Naive thymus-derived CD8-positive, alpha-beta T cell (primary cell): ENCODE measurements around the gene SETD5. TPM values are rescaled to one million over a fixed set of nuclear protein-coding genes. Genes with fewer than 3 reads are reported as not detected.

Experiments used
- ATAC-seq, 2 donors: fragments of 150-1000 bp; cut with Tn5 transposase in 1 of 2; sonication (Bioruptor Pico), chemical (Tn5 transposase) in 1 of 2; 1 replicate in 1 of 2; 2 replicates in 1 of 2; pipeline ENCODE4 v1.10.0; 2021; ENCODE audit warnings: mild to moderate bottlenecking in 2 of 2, moderate library complexity in 2 of 2
- POLR2A ChIA-PET: fragments of 350-600 bp; sonication (Branson Sonifier 250); formaldehyde crosslinking; loops from one replicate; lab custom pipeline; 2021; ENCODE audit warnings: antibody characterized with exemption; lab: Charles Lee
- DNase-seq, 10 donors: peaks; one replicate each; pipeline versions ENCODE4 v3.0.0 to v3.0.0-alpha.2; 2020 to 2022
- H3K27ac Mint-ChIP-seq, 10 donors: one replicate each; pipeline ENCODE4 v1.8.0; 2020 to 2022; ENCODE audit warnings: mild to moderate bottlenecking in 10 of 10, mixed read lengths in 10 of 10, moderate library complexity in 4 of 10, inconsistent platforms in 1 of 10
- H3K27me3 Mint-ChIP-seq, 5 donors: one replicate each; pipeline ENCODE4 v1.8.0; 2021 to 2022; ENCODE audit warnings: mixed read lengths in 5 of 5
- H3K36me3 Mint-ChIP-seq, 3 donors: one replicate each; pipeline ENCODE4 v1.8.0; 2020 to 2022; ENCODE audit warnings: mixed read lengths in 3 of 3, mild to moderate bottlenecking in 2 of 3, inconsistent platforms in 1 of 3
- H3K4me1 Mint-ChIP-seq, 4 donors: one replicate each; pipeline ENCODE4 v1.8.0; 2021 to 2022; ENCODE audit warnings: mixed read lengths in 4 of 4
- H3K4me3 Mint-ChIP-seq, 10 donors: one replicate each; pipeline ENCODE4 v1.8.0; 2020 to 2022; ENCODE audit warnings: mild to moderate bottlenecking in 10 of 10, mixed read lengths in 10 of 10, moderate library complexity in 6 of 10, inconsistent platforms in 1 of 10
- H3K9me3 Mint-ChIP-seq, 9 donors: one replicate each; pipeline ENCODE4 v1.8.0; 2020 to 2022; ENCODE audit warnings: mixed read lengths in 9 of 9, mild to moderate bottlenecking in 3 of 9, inconsistent platforms in 1 of 9, moderate library complexity in 1 of 9
- polyA plus RNA-seq, 3 donors: library from polyadenylated mRNA; unstranded; fragments of 300-500 nt; fragmentation: Illumina TruSeq; gene quantifications; one replicate each; pipeline ENCODE4 v1.2.3, GENCODE V29; 2021
- total RNA-seq, 8 experiments: library from RNA in 2 of 8; stranded (reverse) in 2 of 8; gene quantifications; one replicate each; pipeline ENCODE4 v1.2.3 and lab custom pipeline; 2021 to 2026

The SETD5 gene
- total and polyA plus RNA-seq, 5 experiments from 2014 or later: 16.0 to 146 (median 43.0) TPM

DNA sequence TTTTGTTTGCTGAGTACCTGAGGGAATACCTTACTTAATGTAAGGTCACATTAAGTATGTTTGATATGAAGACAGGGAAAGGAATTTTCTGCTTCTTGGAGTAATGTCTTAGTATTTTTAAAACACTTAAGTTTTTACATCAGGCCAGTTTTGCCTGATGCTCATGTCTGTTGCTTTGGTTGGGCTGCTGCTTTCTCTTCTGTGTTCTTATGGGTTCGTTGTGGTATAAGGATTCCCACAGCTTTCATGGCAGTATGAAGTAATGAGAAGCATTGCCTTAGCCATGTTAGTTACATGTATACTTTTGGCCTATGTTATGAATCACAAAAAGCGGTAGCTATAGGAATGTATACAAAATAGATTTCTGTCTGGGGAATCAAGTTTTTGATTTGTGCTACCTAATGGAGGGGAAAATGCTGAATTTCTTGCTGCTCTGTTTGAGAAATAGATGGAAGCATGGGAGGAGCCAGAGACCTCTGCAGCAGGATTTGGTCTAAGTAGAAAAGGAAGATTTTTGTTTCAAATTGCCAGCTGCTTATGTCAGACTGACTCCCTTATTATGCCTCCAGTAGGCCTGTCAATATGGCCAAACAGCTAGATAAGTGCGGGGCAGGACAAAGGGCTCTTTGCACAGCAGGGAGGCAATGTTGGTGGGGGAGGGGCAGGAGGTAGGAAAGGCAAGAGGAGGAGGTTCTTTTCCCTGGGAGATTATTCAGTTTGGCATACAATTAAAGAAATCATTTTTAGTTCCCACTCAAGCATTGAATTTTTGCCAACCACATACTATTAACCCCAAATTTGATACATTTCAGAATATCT, 5.2 kb downstream of the SETD5 start:
- H3K9me3 Mint-ChIP-seq: no peaks in the 10 kb centered on the region
- peaks cover 0 to 2% (median 0%) of the 10 kb centered on the region in 5 donors for H3K27me3 Mint-ChIP-seq
- H3K4me3 Mint-ChIP-seq: peak overlapping the region in 9 of 10 donors; percentile 3 to 92 (median 38)
- peaks cover 44 to 90% (median 75%) of the 10 kb centered on the region in 4 donors for H3K4me1 Mint-ChIP-seq
- H3K36me3 Mint-ChIP-seq: peaks cover 0 to 4% (median 2%) of the 10 kb centered on the region in 3 donors
- ATAC-seq: no peak
- peak overlapping the region in 6 of 10 donors; percentile 11 to 75 (median 42) for H3K27ac Mint-ChIP-seq
- POLR2A ChIA-PET: interaction anchor here (1.2 kb wide), 1 partner anchor 40 kb away, joined by 4 read pairs; the partner anchor contains the start of gene THUMPD3
- no peak for DNase-seq

- Mint-ChIP-seq H3K36me3 (peaks cover 0 to 4% (median 2%) of the 10 kb centered on the region in 3 donors), H3K9me3 (no peaks in the 10 kb centered on the region), H3K4me3 (no peak overlapping the region), H3K27ac (peak overlapping the region in 1 of 10 donors; percentile 57), H3K27me3 (no peaks in the 10 kb centered on the region), H3K4me1 (peaks cover 44 to 96% (median 79%) of the 10 kb centered on the region in 4 donors)
- POLR2A ChIA-PET: no interaction called here
- ATAC-seq: no peak
- no peak for DNase-seq
Measured at GRCh38 chr3:9403463-9403862, 6.0 kb downstream of the SETD5 start.

- Mint-ChIP-seq H3K4me3 (peak overlapping the region in 9 of 10 donors; percentile 5 to 73 (median 59)), H3K4me1 (peaks cover 38 to 93% (median 78%) of the 10 kb centered on the region in 4 donors), H3K27me3 (no peaks in the 10 kb centered on the region), H3K27ac (peak overlapping the region in 6 of 10 donors; percentile 1 to 65 (median 45)), H3K9me3 (no peaks in the 10 kb centered on the region), H3K36me3 (peaks cover 0 to 5% (median 4%) of the 10 kb centered on the region in 3 donors)
- POLR2A ChIA-PET: interaction anchor here (0.7 to 1.6 kb wide), 5 partner anchors 9 to 245 kb away, joined by 3 to 7 read pairs (median 4); partner anchors contain the start of genes MTMR14 and THUMPD3
- DNase-seq (peak in 2 of 10 donors; percentile 9 to 22), ATAC-seq (peak; percentile 74 to 82)
Measured at GRCh38 chr3:9404680-9405079, 7.3 kb downstream of the SETD5 start.

- H3K27ac Mint-ChIP-seq: peak overlapping the region in 4 of 10 donors; percentile 7 to 66 (median 54)
- POLR2A ChIA-PET: interaction anchor here (0.9 to 1.6 kb wide), 3 partner anchors 10 to 244 kb away, joined by 3 to 7 read pairs (median 4); partner anchors contain the start of genes MTMR14 and THUMPD3
- peak overlapping the region in 7 of 10 donors; percentile 1 to 53 (median 35) for H3K4me3 Mint-ChIP-seq
- DNase-seq (no peak), ATAC-seq (no peak)
- no peaks in the 10 kb centered on the region for H3K9me3 Mint-ChIP-seq
- H3K27me3 Mint-ChIP-seq: no peaks in the 10 kb centered on the region
- peaks cover 37 to 93% (median 77%) of the 10 kb centered on the region in 4 donors for H3K4me1 Mint-ChIP-seq
- peaks cover 0 to 7% (median 4%) of the 10 kb centered on the region in 3 donors for H3K36me3 Mint-ChIP-seq
Measured at GRCh38 chr3:9405756-9406155, 8.3 kb downstream of the SETD5 start.

DNA sequence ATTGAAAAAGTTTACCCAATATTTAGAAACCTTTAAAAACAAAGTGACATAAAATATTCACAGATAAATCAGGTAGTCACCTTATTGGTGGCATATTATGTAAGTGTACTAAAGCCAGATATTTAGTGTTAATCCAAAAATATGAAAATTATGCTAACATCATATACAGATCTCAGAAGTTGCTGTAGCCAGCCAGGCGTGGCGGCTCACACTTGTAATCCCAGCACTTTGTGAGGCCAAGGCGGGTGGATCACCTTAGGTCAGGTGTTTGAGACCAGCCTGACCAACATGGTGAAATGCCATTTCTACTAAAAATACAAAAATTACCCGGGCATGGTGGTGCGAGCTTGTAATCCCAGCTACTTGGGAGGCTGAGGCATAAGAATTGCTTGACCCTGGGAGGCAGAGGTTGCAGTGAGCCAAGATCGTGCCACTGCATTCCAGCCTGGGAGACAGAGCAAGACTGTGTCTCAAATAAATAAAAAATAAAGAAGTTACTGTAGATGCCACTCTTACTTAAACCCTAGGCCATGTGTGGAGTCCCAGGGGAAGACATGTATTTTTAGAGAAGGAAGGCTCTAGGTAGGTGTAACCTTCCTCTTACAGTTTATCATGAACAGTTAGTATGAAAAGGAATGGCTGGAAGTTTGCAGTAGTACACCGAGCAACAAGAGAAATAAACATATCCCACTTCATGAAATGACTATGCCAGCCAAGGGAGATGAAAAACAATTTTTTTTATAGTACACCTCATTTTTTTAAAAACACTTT, 9.6 kb downstream of the SETD5 start:
- H3K4me1 Mint-ChIP-seq: peaks cover 27 to 92% (median 71%) of the 10 kb centered on the region in 4 donors
- H3K36me3 Mint-ChIP-seq: peaks cover 0 to 7% (median 4%) of the 10 kb centered on the region in 3 donors
- ATAC-seq (no peak), DNase-seq (no peak)
- no peaks in the 10 kb centered on the region for H3K9me3 Mint-ChIP-seq
- peak overlapping the region in 4 of 10 donors; percentile 4 to 69 (median 10) for H3K4me3 Mint-ChIP-seq
- H3K27me3 Mint-ChIP-seq: no peaks in the 10 kb centered on the region
- POLR2A ChIA-PET: interaction anchor here (0.7 kb wide), 1 partner anchor 10 kb away, joined by 4 read pairs; the partner anchor contains the start of gene SETD5
- H3K27ac Mint-ChIP-seq: peak overlapping the region in 4 of 10 donors; percentile 6 to 57 (median 36)

GRCh38 chr3:9408061-9408460, 10.6 kb downstream of the SETD5 start:
- Mint-ChIP-seq H3K36me3 (peaks cover 0 to 7% (median 4%) of the 10 kb centered on the region in 3 donors), H3K4me1 (peaks cover 22 to 91% (median 70%) of the 10 kb centered on the region in 4 donors), H3K9me3 (no peaks in the 10 kb centered on the region), H3K27me3 (no peaks in the 10 kb centered on the region), H3K27ac (peak overlapping the region in 4 of 10 donors; percentile 13 to 55 (median 20)), H3K4me3 (peak overlapping the region in 1 of 10 donors; percentile 16)
- DNase-seq (no peak), ATAC-seq (no peak)
- POLR2A ChIA-PET: no interaction called here

- ATAC-seq (no peak), DNase-seq (no peak)
- Mint-ChIP-seq H3K27me3 (no peaks in the 10 kb centered on the region), H3K36me3 (peaks cover 0 to 7% (median 4%) of the 10 kb centered on the region in 3 donors), H3K4me1 (peaks cover 24 to 89% (median 71%) of the 10 kb centered on the region in 4 donors), H3K9me3 (no peaks in the 10 kb centered on the region), H3K4me3 (no peak overlapping the region), H3K27ac (peak overlapping the region in 3 of 10 donors; percentile 13 to 55 (median 32))
- POLR2A ChIA-PET: no interaction called here
Measured at GRCh38 chr3:9408546-9408945, 11.1 kb downstream of the SETD5 start.

- Mint-ChIP-seq H3K4me1 (peaks cover 22 to 86% (median 70%) of the 10 kb centered on the region in 4 donors), H3K27ac (peak overlapping the region in 5 of 10 donors; percentile 29 to 82 (median 55))
Measured at GRCh38 chr3:9409981-9410854, 12.8 kb downstream of the SETD5 start.

GRCh38 chr3:9411302-9411701, 13.9 kb downstream of the SETD5 start:
- H3K4me3 Mint-ChIP-seq: peak overlapping the region in 1 of 10 donors; percentile 31
- H3K27me3 Mint-ChIP-seq: no peaks in the 10 kb centered on the region
- peaks cover 0 to 20% (median 4%) of the 10 kb centered on the region in 3 donors for H3K36me3 Mint-ChIP-seq
- POLR2A ChIA-PET: interaction anchor here (0.7 to 1.3 kb wide), 2 partner anchors 16 to 49 kb away, joined by 4 to 6 read pairs; partner anchors contain the start of gene THUMPD3
- peak overlapping the region in 3 of 10 donors; percentile 3 to 45 (median 19) for H3K27ac Mint-ChIP-seq
- DNase-seq (no peak), ATAC-seq (no peak)
- no peaks in the 10 kb centered on the region for H3K9me3 Mint-ChIP-seq
- peaks cover 23 to 83% (median 70%) of the 10 kb centered on the region in 4 donors for H3K4me1 Mint-ChIP-seq

More at GRCh38 chr3:9409981-9410854, 12.8 kb downstream of the SETD5 start:
- DNase-seq: no peak
- ATAC-seq: peak in 1 of 2 donors; percentile 38
- H3K9me3 Mint-ChIP-seq: no peaks in the 10 kb centered on the region
- H3K36me3 Mint-ChIP-seq: peaks cover 0 to 13% (median 4%) of the 10 kb centered on the region in 3 donors
- H3K27me3 Mint-ChIP-seq: no peaks in the 10 kb centered on the region
- H3K4me3 Mint-ChIP-seq: peak overlapping the region in 6 of 10 donors; percentile 24 to 52 (median 30)
- POLR2A ChIA-PET: interaction anchor here (0.7 to 1.3 kb wide), 4 partner anchors 13 to 48 kb away, joined by 4 to 6 read pairs (median 4); partner anchors contain the start of genes SETD5 and THUMPD3

- POLR2A ChIA-PET: no interaction called here
- Mint-ChIP-seq H3K4me3 (peak overlapping the region in 3 of 10 donors; percentile 6 to 49 (median 37)), H3K9me3 (no peaks in the 10 kb centered on the region), H3K36me3 (peaks cover 0 to 21% (median 3%) of the 10 kb centered on the region in 3 donors), H3K4me1 (peaks cover 23 to 81% (median 68%) of the 10 kb centered on the region in 4 donors), H3K27me3 (no peaks in the 10 kb centered on the region), H3K27ac (peak overlapping the region in 6 of 10 donors; percentile 11 to 87 (median 52))
- DNase-seq: no peak
- ATAC-seq: no peak
Measured at GRCh38 chr3:9412293-9412692, 14.9 kb downstream of the SETD5 start.

DNA sequence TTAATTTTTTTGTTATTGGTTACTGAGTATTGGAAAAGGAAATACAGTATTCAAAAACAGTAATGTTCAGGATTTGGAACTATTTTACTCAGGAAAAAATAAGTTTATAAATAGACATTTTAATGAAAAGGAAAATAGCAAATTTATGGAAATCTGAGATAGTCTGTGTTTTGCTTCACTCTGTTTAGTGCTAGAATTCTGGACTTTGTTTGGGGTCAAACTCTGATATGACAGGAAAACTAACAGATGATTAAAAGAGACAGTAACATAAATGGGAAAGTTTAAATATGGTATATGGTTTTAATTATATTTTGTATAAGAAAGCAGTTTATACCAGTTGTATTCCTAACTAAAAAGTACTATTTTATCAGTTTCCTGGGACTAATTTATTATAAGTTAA, 17.4 kb downstream of the SETD5 start:
- Mint-ChIP-seq H3K4me3 (no peak overlapping the region), H3K27me3 (no peaks in the 10 kb centered on the region), H3K4me1 (peaks cover 20 to 76% (median 58%) of the 10 kb centered on the region in 4 donors), H3K36me3 (peaks cover 0 to 19% (median 3%) of the 10 kb centered on the region in 3 donors), H3K27ac (peak overlapping the region in 2 of 10 donors; percentile 64 to 77), H3K9me3 (no peaks in the 10 kb centered on the region)
- ATAC-seq (no peak), DNase-seq (no peak)
- POLR2A ChIA-PET: no interaction called here
